H9 (cell line): ENCODE measurements around the gene ARHGEF6. TPM values are rescaled to one million over a fixed set of nuclear protein-coding genes. Genes with fewer than 3 reads are reported as not detected.

ENCODE experiments used
- DNase-seq: peaks from one replicate; pipeline ENCODE4 v3.0.0-alpha.2; 2017
- H2AFZ ChIP-seq: one replicate; pipeline ENCODE4 v1.6.1; 2013; ENCODE audit warnings: mild to moderate bottlenecking, low read length, control low read depth, moderate library complexity
- H2AK5ac ChIP-seq: 2 replicates; pipeline ENCODE4 v1.6.1; 2013; ENCODE audit warnings: low read length, control low read depth, mixed read lengths; ENCODE audit not compliant: insufficient read length
- H2BK120ac ChIP-seq: one replicate; pipeline ENCODE4 v1.6.1; 2013; ENCODE audit warnings: low read depth, mild to moderate bottlenecking, low read length, control low read depth, inconsistent platforms; ENCODE audit not compliant: poor library complexity, severe bottlenecking
- H2BK12ac ChIP-seq: 2 replicates; pipeline ENCODE4 v1.6.1; 2013; ENCODE audit warnings: low read length, control low read depth, mixed read lengths, low read depth; ENCODE audit not compliant: insufficient read length
- H2BK15ac ChIP-seq: 2 replicates; pipeline ENCODE4 v1.6.1; 2013; ENCODE audit warnings: low read depth, low read length, control low read depth
- H2BK20ac ChIP-seq: one replicate; pipeline ENCODE4 v1.6.1; 2013; ENCODE audit warnings: low read depth, mild to moderate bottlenecking, low read length, control low read depth, inconsistent platforms; ENCODE audit not compliant: poor library complexity, severe bottlenecking
- H2BK5ac ChIP-seq: 2 replicates; pipeline ENCODE4 v1.6.1; 2013; ENCODE audit warnings: low read length, control low read depth, mixed read lengths; ENCODE audit not compliant: insufficient read length
- H3K14ac ChIP-seq: 2 replicates; pipeline ENCODE4 v1.6.1; 2013; ENCODE audit warnings: low read length, control low read depth; ENCODE audit not compliant: insufficient read depth
- H3K18ac ChIP-seq: 2 replicates; pipeline ENCODE4 v1.6.1; 2013; ENCODE audit warnings: low read depth, mild to moderate bottlenecking, mixed read lengths, low read length, control low read depth; ENCODE audit not compliant: insufficient read length
- H3K23ac ChIP-seq: 2 replicates; pipeline ENCODE4 v1.6.1; 2013; ENCODE audit warnings: low read length, control low read depth, mixed read lengths, low read depth; ENCODE audit not compliant: insufficient read length
- H3K23me2 ChIP-seq: 2 replicates; pipeline ENCODE4 v1.6.1; 2013; ENCODE audit warnings: low read depth, mild to moderate bottlenecking, mixed read lengths, low read length, control low read depth; ENCODE audit not compliant: insufficient read length, poor library complexity, severe bottlenecking
- H3K27ac ChIP-seq: 2 replicates; pipeline ENCODE4 v1.5.1; 2013; ENCODE audit warnings: low read length, control low read depth, mixed read lengths, low read depth; ENCODE audit not compliant: insufficient read length
- H3K27me3 ChIP-seq: 2 replicates; pipeline ENCODE4 v1.6.1; 2013; ENCODE audit warnings: low read length, control low read depth, inconsistent platforms; ENCODE audit not compliant: insufficient read depth
- H3K4ac ChIP-seq: 2 replicates; pipeline ENCODE4 v1.6.1; 2013; ENCODE audit warnings: low read depth, mild to moderate bottlenecking, control low read depth, inconsistent platforms, low read length, moderate library complexity
- H3K4me1 ChIP-seq: 2 replicates; pipeline ENCODE4 v1.6.1; 2013; ENCODE audit warnings: low read length, control low read depth, inconsistent platforms; ENCODE audit not compliant: insufficient read depth
- H3K4me2 ChIP-seq: 2 replicates; pipeline ENCODE4 v1.6.1; 2013; ENCODE audit warnings: low read length, control low read depth, mixed read lengths; ENCODE audit not compliant: insufficient read length, insufficient read depth
- H3K56ac ChIP-seq: 2 replicates; pipeline ENCODE4 v1.6.1; 2013; ENCODE audit warnings: low read depth, mild to moderate bottlenecking, mixed read lengths, low read length, control low read depth; ENCODE audit not compliant: insufficient read length
- H3K79me1 ChIP-seq: 2 replicates; pipeline ENCODE4 v1.6.1; 2013; ENCODE audit warnings: low read depth, mild to moderate bottlenecking, moderate library complexity, low read length, control low read depth, inconsistent platforms; ENCODE audit not compliant: insufficient read depth, poor library complexity, severe bottlenecking
- H3K79me2 ChIP-seq: 2 replicates; pipeline ENCODE4 v1.6.1; 2013; ENCODE audit warnings: low read length, control low read depth, inconsistent platforms; ENCODE audit not compliant: insufficient read depth
- H3K9ac ChIP-seq: 2 replicates; pipeline ENCODE4 v1.6.1; 2013; ENCODE audit warnings: low read length, control low read depth, mixed read lengths; ENCODE audit not compliant: insufficient read length; ENCODE audit errors: extremely low read depth
- H3K9me3 ChIP-seq: one replicate; pipeline ENCODE4 v1.6.1; 2013; ENCODE audit warnings: low read depth, low read length, inconsistent platforms; ENCODE audit not compliant: control insufficient read depth
- H3T11ph ChIP-seq: one replicate; pipeline ENCODE4 v1.6.1; 2013; ENCODE audit warnings: mild to moderate bottlenecking, low read length, control low read depth, inconsistent platforms
- H4K20me1 ChIP-seq: one replicate; pipeline ENCODE4 v1.6.1; 2013; ENCODE audit not compliant: control insufficient read depth, insufficient read length, insufficient read depth
- H4K5ac ChIP-seq: 2 replicates; pipeline ENCODE4 v1.6.1; 2013; ENCODE audit warnings: low read depth, mild to moderate bottlenecking, mixed read lengths, low read length, control low read depth; ENCODE audit not compliant: insufficient read length
- H4K8ac ChIP-seq: replicated peaks from 2 replicates; pipeline ENCODE4 v1.6.1; 2013; ENCODE audit warnings: low read length, control low read depth, mixed read lengths, low read depth; ENCODE audit not compliant: insufficient read length
- H4K91ac ChIP-seq: 2 replicates; pipeline ENCODE4 v1.6.1; 2013; ENCODE audit warnings: low read depth, mild to moderate bottlenecking, moderate library complexity, mixed read lengths, low read length, control low read depth; ENCODE audit not compliant: insufficient read length
- H3K27ac Mint-ChIP-seq, 3 experiments: 2 replicates in 2 of 3; 3 replicates in 1 of 3; pipeline ENCODE4 v1.8.0; 2020 to 2021; ENCODE audit warnings: mixed read lengths in 3 of 3, mild to moderate bottlenecking in 1 of 3, moderate library complexity in 1 of 3
- H3K27me3 Mint-ChIP-seq: 2 replicates; pipeline ENCODE4 v1.8.0; 2021; ENCODE audit warnings: low read depth, mild to moderate bottlenecking, moderate library complexity, mixed read lengths
- H3K36me3 Mint-ChIP-seq, 3 experiments: 2 replicates in 2 of 3; 3 replicates in 1 of 3; pipeline ENCODE4 v1.8.0; 2020 to 2021; ENCODE audit warnings: low read depth in 3 of 3, mixed read lengths in 3 of 3; ENCODE audit not compliant: insufficient read depth in 1 of 3
- H3K4me1 Mint-ChIP-seq, 2 experiments: 2 replicates each; pipeline ENCODE4 v1.8.0; 2020; ENCODE audit warnings: mixed read lengths in 2 of 2
- H3K4me3 Mint-ChIP-seq, 2 experiments: 2 replicates in 1 of 2; 3 replicates in 1 of 2; pipeline ENCODE4 v1.8.0; 2020 to 2021; ENCODE audit warnings: mild to moderate bottlenecking in 2 of 2, mixed read lengths in 2 of 2, moderate library complexity in 1 of 2
- H3K9me3 Mint-ChIP-seq, 2 experiments: 2 replicates in 1 of 2; 3 replicates in 1 of 2; pipeline ENCODE4 v1.8.0; 2020; ENCODE audit warnings: mild to moderate bottlenecking in 2 of 2, mixed read lengths in 2 of 2, moderate library complexity in 1 of 2
- total RNA-seq: library from RNA; stranded (reverse); gene quantifications from 2 replicates; pipeline ENCODE4 v1.2.1, GENCODE V29; 2021
- TF ChIP-seq, protein P1 (sequence below): fragments of 200-600 bp; sonication (generic); conservative IDR thresholded peaks from 3 replicates; pipeline ENCODE4 v1.8.0; 2021; ENCODE audit warnings: antibody characterized with exemption, mild to moderate bottlenecking

ARHGEF6 gene
- total RNA-seq, 1 experiment from 2014 or later: 3.6 TPM

DNA sequence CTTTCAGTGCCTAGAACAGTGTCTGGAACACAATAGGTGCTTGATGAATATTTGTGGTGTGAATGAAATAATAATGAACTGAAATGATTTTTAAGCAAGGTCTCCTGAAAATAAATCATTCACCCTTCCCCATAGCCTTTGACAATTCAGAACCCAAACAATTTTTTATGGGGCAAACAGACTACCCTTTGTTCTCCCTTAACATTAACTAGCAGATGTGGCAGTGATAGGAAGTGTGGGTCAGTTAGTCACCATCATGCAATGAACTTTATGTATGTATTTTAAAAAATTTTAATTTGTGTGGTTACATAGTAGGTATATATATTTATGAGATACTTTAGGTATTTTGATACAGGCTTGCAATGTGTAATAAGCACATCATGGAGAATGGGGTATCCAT lies 160.0 kb downstream of the ARHGEF6 start:
- no peaks in the 10 kb centered on the region for H3K27me3 Mint-ChIP-seq
- Histone ChIP-seq H2BK12ac (no peak overlapping the region), H4K91ac (no peak overlapping the region), H3K4ac (no peak overlapping the region), H4K8ac (no peak overlapping the region), H4K20me1 (no peaks in the 10 kb centered on the region), H3K9ac (no peak overlapping the region), H3K56ac (no peak overlapping the region), H2AFZ (no peak overlapping the region), H3K79me1 (no peaks in the 10 kb centered on the region), H3K4me2 (no peak overlapping the region), H3K9me3 (peaks cover 47% of the 10 kb centered on the region), H2BK120ac (no peak overlapping the region), H3K23me2 (no peaks in the 10 kb centered on the region), H4K5ac (no peak overlapping the region), H2BK5ac (no peak overlapping the region), H3K27ac (no peak overlapping the region), H3K4me1 (no peaks in the 10 kb centered on the region), H3K18ac (no peak overlapping the region), H3K14ac (no peak overlapping the region), H3T11ph (no peak overlapping the region), H2AK5ac (no peak overlapping the region), H2BK20ac (no peak overlapping the region), H3K79me2 (no peaks in the 10 kb centered on the region), H3K23ac (no peak overlapping the region), H3K27me3 (no peaks in the 10 kb centered on the region), H2BK15ac (no peak overlapping the region)
- peaks cover 64 to 65% of the 10 kb centered on the region in 2 experiments for H3K9me3 Mint-ChIP-seq
- no peaks in the 10 kb centered on the region for H3K4me1 Mint-ChIP-seq
- H3K36me3 Mint-ChIP-seq: no peaks in the 10 kb centered on the region; a peak in 3 of 7 replicates
- DNase-seq: no peak
- TF ChIP-seq, protein P1, sequence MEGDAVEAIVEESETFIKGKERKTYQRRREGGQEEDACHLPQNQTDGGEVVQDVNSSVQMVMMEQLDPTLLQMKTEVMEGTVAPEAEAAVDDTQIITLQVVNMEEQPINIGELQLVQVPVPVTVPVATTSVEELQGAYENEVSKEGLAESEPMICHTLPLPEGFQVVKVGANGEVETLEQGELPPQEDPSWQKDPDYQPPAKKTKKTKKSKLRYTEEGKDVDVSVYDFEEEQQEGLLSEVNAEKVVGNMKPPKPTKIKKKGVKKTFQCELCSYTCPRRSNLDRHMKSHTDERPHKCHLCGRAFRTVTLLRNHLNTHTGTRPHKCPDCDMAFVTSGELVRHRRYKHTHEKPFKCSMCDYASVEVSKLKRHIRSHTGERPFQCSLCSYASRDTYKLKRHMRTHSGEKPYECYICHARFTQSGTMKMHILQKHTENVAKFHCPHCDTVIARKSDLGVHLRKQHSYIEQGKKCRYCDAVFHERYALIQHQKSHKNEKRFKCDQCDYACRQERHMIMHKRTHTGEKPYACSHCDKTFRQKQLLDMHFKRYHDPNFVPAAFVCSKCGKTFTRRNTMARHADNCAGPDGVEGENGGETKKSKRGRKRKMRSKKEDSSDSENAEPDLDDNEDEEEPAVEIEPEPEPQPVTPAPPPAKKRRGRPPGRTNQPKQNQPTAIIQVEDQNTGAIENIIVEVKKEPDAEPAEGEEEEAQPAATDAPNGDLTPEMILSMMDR: no peak
- no peak overlapping the region for H3K27ac Mint-ChIP-seq
- H3K4me3 Mint-ChIP-seq: no peak overlapping the region
